Adrenal gland (tissue), 12 donors: Measurements from ENCODE around the gene PRX. TPM values are rescaled to one million over a fixed set of nuclear protein-coding genes. Genes with fewer than 3 reads are reported as not detected.

ENCODE experiments used
- DNase-seq, 7 donors: peaks; one replicate each; pipeline ENCODE4 v3.0.0-alpha.2; 2019 to 2020
- H3K27ac ChIP-seq, 5 donors: fragments of 200-600 bp; sonication (generic) in 4 of 5; 1 replicate in 3 of 5; 2 replicates in 2 of 5; pipeline versions ENCODE4 v1.5.1 to v1.8.0; 2016 to 2020; ENCODE audit warnings: mild to moderate bottlenecking in 1 of 5
- H3K27me3 ChIP-seq: fragments of 200-600 bp; 2 replicates; pipeline ENCODE4 v1.8.0; 2021
- H3K36me3 ChIP-seq, 2 donors: fragments of 200-600 bp; replicated peaks in 1 of 2; 1 replicate in 1 of 2; 2 replicates in 1 of 2; pipeline versions ENCODE4 v1.5.1 to v1.8.0; 2018 to 2022
- H3K4me1 ChIP-seq, 2 donors: fragments of 200-600 bp; replicated peaks in 1 of 2; 1 replicate in 1 of 2; 2 replicates in 1 of 2; pipeline versions ENCODE4 v1.5.1 to v1.8.0; 2018 to 2021
- H3K4me3 ChIP-seq, 4 donors: fragments of 200-600 bp; sonication (generic) in 3 of 4; one replicate each; pipeline ENCODE4 v1.5.1; 2016 to 2018
- H3K9me3 ChIP-seq, 3 donors: fragments of 200-600 bp; sonication (generic) in 1 of 3; replicated peaks in 1 of 3; 1 replicate in 2 of 3; 2 replicates in 1 of 3; pipeline versions ENCODE4 v1.5.1 to v1.8.0; 2016 to 2021
- POLR2A ChIP-seq, 2 donors: fragments of 450-650 bp; IDR thresholded peaks; one replicate each; pipeline ENCODE4 v1.6.1; 2017; ENCODE audit warnings: antibody characterized with exemption in 2 of 2, mild to moderate bottlenecking in 2 of 2, moderate library complexity in 1 of 2
- WGBS, 4 donors: extraction: QIAGEN DNeasy Blood & Tissue Kit in 2 of 4; methylation state at CpG; one replicate each; pipeline versions ENCODE4 v1.1.5 to v1.1.7; 2013 to 2017; 5-methylcytosine and 5-hydroxymethylcytosine counted together
- intact Hi-C, 2 donors: fragments of 100-400 bp; cut with DNase I; formaldehyde crosslinking; loops; one replicate each; pipeline versions ENCODE4 v1.14.1 to v1.15.0; 2022 to 2023
- polyA plus RNA-seq, 3 donors: library from polyadenylated mRNA; stranded (reverse); fragments of 200-250 nt in 2 of 3; fragments of 350-450 nt in 1 of 3; fragmentation: Illumina TruSeq in 1 of 3; extraction: RNeasy Lipid Tissue Mini Kit (QIAGEN cat#74804) in 1 of 3; gene quantifications; one replicate each; pipeline ENCODE4 v1.2.3, GENCODE V29; 2013 to 2014
- total RNA-seq, 9 donors: library from RNA; depleted of rRNA in 4 of 9; stranded (reverse); fragments of >200 nt in 4 of 9; fragments of 120-200 nt in 1 of 9; fragmentation: NEBNext Ultra II Directional in 1 of 9; extraction: Animal tissue kit (Norgen Biotek cat#: 25700) in 1 of 9; gene quantifications; one replicate each; pipeline versions ENCODE4 v1.1.0 to v1.2.4, GENCODE V29; 2013 to 2023
- TF ChIP-seq, protein P1 (sequence below), 6 experiments: fragments of 450-650 bp in 4 of 6; fragments of 200-600 bp in 2 of 6; sonication (generic) in 1 of 6; IDR thresholded peaks; 1 replicate in 5 of 6; 2 replicates in 1 of 6; pipeline versions ENCODE4 v1.5.1 to v1.8.0; 2016 to 2021; ENCODE audit warnings: antibody characterized with exemption in 6 of 6, mild to moderate bottlenecking in 2 of 6, moderate library complexity in 1 of 6
- donor health status: healthy with polysubstance abuse.
- donor health status: Bipolar disorder and iron deficiency.
- donor health status: DM: yes; HTN: yes; CAD: no.
- donor health status: DM: no; HTN: no; CAD: no.
- donor health status: DM: no; HTN: no; CAD: no.
- donor health status: DM: yes; HTN: yes; CAD: no.

Gene PRX
- total and polyA plus RNA-seq, 12 donors, result 3.2 to 12.8 (median 7.7) TPM

DNA sequence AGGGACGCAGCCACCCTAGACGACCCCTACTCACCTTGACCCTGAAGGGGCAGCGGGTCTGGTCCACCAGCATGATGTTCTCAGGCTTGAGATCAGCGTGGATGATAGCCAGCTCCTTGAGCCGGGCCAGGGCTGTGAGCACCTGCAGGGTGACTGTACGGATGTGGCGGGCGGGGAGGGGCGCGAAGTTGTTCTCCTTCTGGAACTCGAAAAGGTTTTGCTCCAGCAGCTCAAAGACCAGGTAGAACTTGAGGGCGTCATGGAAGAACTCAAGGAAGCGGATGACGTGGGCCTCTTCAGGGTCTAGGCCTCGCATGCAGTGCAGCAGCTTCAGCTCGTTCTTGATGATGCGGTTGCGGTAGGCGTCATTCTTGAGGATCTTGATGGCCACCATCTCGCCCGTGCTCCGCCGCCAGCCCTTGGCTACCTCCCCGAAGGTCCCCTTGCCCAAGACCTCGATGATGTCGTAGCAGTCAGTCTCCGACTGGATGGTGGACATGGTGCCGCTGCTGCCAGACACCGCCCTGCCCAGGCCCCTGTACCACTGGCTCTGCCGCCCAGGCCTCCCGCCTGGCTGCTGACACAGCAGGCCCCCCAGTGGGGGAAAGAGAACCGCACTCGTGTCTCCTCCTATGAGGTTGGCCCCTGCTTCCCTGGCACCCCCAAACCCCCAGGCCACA, 23.6 kb downstream of the PRX start:
- intact Hi-C loops, result no loop called here
- no peaks in the 10 kb centered on the region for H3K36me3 ChIP-seq
- peaks cover 7 to 8% of the 10 kb centered on the region in 2 donors for H3K4me1 ChIP-seq
- no peak overlapping the region for H3K27ac ChIP-seq
- H3K4me3 ChIP-seq, result no peak overlapping the region
- no peaks in the 10 kb centered on the region for H3K27me3 ChIP-seq
- 94 to 97% (median 94%) methylated on average over 29 to 33 of the region's 33 CpGs for WGBS, 4 donors
- no peak for TF ChIP-seq POLR2A (IDR thresholded peaks at IDR 0.05)
- TF ChIP-seq, protein P1, sequence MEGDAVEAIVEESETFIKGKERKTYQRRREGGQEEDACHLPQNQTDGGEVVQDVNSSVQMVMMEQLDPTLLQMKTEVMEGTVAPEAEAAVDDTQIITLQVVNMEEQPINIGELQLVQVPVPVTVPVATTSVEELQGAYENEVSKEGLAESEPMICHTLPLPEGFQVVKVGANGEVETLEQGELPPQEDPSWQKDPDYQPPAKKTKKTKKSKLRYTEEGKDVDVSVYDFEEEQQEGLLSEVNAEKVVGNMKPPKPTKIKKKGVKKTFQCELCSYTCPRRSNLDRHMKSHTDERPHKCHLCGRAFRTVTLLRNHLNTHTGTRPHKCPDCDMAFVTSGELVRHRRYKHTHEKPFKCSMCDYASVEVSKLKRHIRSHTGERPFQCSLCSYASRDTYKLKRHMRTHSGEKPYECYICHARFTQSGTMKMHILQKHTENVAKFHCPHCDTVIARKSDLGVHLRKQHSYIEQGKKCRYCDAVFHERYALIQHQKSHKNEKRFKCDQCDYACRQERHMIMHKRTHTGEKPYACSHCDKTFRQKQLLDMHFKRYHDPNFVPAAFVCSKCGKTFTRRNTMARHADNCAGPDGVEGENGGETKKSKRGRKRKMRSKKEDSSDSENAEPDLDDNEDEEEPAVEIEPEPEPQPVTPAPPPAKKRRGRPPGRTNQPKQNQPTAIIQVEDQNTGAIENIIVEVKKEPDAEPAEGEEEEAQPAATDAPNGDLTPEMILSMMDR (IDR thresholded peaks at IDR 0.05), result no peak
- no peaks in the 10 kb centered on the region for H3K9me3 ChIP-seq
- DNase-seq, result no peak

DNA sequence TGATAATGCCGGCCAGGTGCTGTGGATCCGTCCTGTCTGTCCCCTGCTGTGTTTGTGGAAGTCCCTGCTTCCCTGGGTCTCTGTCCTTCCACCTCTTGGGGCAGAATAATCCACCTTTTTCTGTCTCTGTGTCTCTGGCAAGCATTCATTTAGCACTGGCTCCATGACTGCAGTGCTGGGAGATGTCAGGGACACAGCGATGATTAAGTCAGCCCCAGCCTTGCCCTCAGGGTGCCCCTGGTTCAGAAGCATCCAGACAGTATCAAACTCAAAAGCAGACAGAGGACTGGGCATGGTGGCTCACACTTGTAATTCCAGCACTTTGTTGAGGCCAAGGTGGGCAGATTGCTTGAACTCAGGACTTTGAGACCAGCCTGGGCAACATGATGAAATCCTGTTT, 24.7 kb downstream of the PRX start:
- H3K27me3 ChIP-seq, result no peaks in the 10 kb centered on the region
- no peaks in the 10 kb centered on the region for H3K36me3 ChIP-seq
- H3K9me3 ChIP-seq, result no peaks in the 10 kb centered on the region
- H3K4me1 ChIP-seq, result peaks cover 7 to 8% of the 10 kb centered on the region in 2 donors
- intact Hi-C loops, result no loop called here
- peak in 6 of 7 donors; percentile 65 to 80 (median 78) for DNase-seq
- 32 to 62% (median 43%) methylated on average over 3 of the region's 3 CpGs for WGBS, 4 donors
- TF ChIP-seq, protein P1 (IDR thresholded peaks at IDR 0.05), result peak in 2 of 6 experiments; percentile 12 to 17
- no peak for TF ChIP-seq POLR2A (IDR thresholded peaks at IDR 0.05)
- no peak overlapping the region for H3K4me3 ChIP-seq
- H3K27ac ChIP-seq, result peak overlapping the region in 2 of 5 donors; percentile 35 to 57

DNA sequence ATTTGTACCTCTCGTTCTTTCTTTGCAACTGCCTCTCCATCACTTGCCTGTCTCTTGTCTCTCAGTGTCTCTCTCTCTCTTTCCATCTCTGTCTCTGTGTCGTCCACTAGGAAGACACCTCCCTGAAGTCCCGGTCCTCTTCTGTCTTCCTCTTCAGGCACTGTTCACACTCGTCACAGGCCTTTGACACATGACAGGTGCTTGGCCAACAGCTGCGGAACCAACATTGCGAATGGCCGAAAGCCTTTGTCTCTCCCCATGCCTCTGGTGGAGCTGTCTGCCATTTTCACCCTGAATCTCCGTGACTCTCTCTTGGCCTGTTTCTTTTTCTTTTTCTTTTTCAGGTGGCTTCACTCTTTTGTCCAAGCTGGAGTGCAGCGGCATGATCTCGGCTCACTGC, 26.0 kb downstream of the PRX start:
- 94 to 98% (median 96%) methylated on average over 10 of the region's 10 CpGs for WGBS, 4 donors
- TF ChIP-seq, protein P1 (IDR thresholded peaks at IDR 0.05), result no peak
- no peak for TF ChIP-seq POLR2A (IDR thresholded peaks at IDR 0.05)
- Histone ChIP-seq H3K4me3 (no peak overlapping the region), H3K27ac (no peak overlapping the region), H3K4me1 (peaks cover 0 to 7% of the 10 kb centered on the region in 2 donors), H3K27me3 (no peaks in the 10 kb centered on the region), H3K36me3 (no peaks in the 10 kb centered on the region), H3K9me3 (no peaks in the 10 kb centered on the region)
- intact Hi-C loops, result no loop called here
- no peak for DNase-seq

DNA sequence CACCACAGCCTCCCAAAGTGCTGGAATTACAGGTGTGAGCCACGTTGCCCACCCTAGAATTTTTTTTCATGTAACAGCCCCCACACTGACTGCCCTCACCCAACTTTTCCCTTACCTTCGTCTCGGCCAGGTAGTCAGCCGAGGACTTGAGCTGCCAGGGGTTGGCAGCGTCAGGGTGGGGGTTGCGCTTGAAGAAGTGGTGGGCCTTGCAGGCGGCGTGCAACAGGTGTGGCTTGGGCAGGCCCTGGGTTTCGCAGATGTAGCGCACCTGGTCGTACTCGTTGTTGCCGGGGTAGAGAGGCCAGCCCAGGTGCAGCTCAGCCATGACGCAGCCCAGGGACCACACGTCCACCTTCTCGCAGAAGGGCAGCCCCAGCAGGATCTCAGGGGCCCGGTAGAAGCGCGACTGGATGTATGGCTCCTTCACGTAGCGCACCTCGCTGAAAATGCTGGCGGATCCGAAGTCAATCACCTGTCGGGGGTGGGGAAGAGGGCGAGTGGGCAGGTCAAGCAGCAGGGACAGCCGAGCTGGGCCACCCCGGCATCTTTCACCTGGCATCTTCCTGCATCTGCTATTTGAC, 29.4 kb downstream of the PRX start:
- intact Hi-C loops, result no loop called here
- 88 to 95% (median 91%) methylated on average over 15 to 28 of the region's 28 CpGs for WGBS, 4 donors
- TF ChIP-seq, protein P1 (IDR thresholded peaks at IDR 0.05), result no peak
- no peak for TF ChIP-seq POLR2A (IDR thresholded peaks at IDR 0.05)

More for the DNA sequence above, 29.4 kb downstream of the PRX start:
- Histone ChIP-seq H3K4me1 (peaks cover 0 to 6% of the 10 kb centered on the region in 2 donors), H3K27ac (no peak overlapping the region), H3K4me3 (no peak overlapping the region), H3K27me3 (no peaks in the 10 kb centered on the region), H3K9me3 (no peaks in the 10 kb centered on the region), H3K36me3 (peaks cover 0 to 4% of the 10 kb centered on the region in 2 donors)
- DNase-seq, result no peak
